ENCODE results near the gene GNAT3.

GNAT3 gene

GRCh38 chr7:80488851-80489370 is 23.0 kb downstream of the GNAT3 start:
- Mint-ChIP-seq H3K4me3 (no peak overlapping the region), H3K4me1 (ENCODE audit: low read depth) (no peaks in the 10 kb centered on the region), H3K27ac (no peak overlapping the region), H3K36me3 (ENCODE audit: low read depth) (no peaks in the 10 kb centered on the region), H3K9me3 (no peaks in the 10 kb centered on the region), H3K27me3 (ENCODE audit: low read depth) (no peaks in the 10 kb centered on the region)
- DNase-seq (ENCODE audit: low spot score) = no peak

- Mint-ChIP-seq H3K36me3 (ENCODE audit: low read depth) (no peaks in the 10 kb centered on the region), H3K4me3 (no peak overlapping the region), H3K27ac (no peak overlapping the region), H3K4me1 (ENCODE audit: low read depth) (no peaks in the 10 kb centered on the region), H3K27me3 (ENCODE audit: low read depth) (no peaks in the 10 kb centered on the region), H3K9me3 (no peaks in the 10 kb centered on the region)
- no peak for DNase-seq (ENCODE audit: low spot score)
Measured at GRCh38 chr7:80488406-80488805, 23.5 kb downstream of the GNAT3 start.

DNA sequence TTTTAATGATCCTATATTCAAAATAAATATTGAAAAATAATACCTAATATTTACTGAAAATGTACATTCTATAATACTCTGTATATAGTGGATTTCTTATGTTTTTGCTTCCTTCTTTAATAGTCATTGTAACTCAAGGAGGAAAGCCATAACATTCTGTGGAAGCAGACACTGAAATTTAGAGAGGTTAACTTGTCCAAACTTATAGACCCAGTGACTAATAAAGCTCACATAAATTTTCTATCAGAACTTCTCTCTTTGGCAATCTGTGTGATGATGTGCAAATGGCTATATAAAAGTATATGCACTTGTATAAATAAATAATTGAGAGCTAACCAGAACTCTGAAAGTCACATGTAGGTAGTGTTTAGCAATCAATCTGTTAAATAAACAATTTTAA is 26.1 kb downstream of the GNAT3 start:
- Mint-ChIP-seq H3K36me3 (ENCODE audit: low read depth) (no peaks in the 10 kb centered on the region), H3K4me3 (no peak overlapping the region), H3K27ac (no peak overlapping the region), H3K27me3 (ENCODE audit: low read depth) (no peaks in the 10 kb centered on the region), H3K4me1 (ENCODE audit: low read depth) (no peaks in the 10 kb centered on the region), H3K9me3 (no peaks in the 10 kb centered on the region)
- no peak for DNase-seq (ENCODE audit: low spot score)

GRCh38 chr7:80482950-80483349 is 28.9 kb downstream of the GNAT3 start:
- H3K27me3 Mint-ChIP-seq (ENCODE audit: low read depth) = no peaks in the 10 kb centered on the region
- no peaks in the 10 kb centered on the region for H3K36me3 Mint-ChIP-seq (ENCODE audit: low read depth)
- no peak overlapping the region for H3K27ac Mint-ChIP-seq
- H3K4me3 Mint-ChIP-seq = no peak overlapping the region
- H3K9me3 Mint-ChIP-seq = no peaks in the 10 kb centered on the region
- no peak for DNase-seq (ENCODE audit: low spot score)
- no peaks in the 10 kb centered on the region for H3K4me1 Mint-ChIP-seq (ENCODE audit: low read depth)

DNA sequence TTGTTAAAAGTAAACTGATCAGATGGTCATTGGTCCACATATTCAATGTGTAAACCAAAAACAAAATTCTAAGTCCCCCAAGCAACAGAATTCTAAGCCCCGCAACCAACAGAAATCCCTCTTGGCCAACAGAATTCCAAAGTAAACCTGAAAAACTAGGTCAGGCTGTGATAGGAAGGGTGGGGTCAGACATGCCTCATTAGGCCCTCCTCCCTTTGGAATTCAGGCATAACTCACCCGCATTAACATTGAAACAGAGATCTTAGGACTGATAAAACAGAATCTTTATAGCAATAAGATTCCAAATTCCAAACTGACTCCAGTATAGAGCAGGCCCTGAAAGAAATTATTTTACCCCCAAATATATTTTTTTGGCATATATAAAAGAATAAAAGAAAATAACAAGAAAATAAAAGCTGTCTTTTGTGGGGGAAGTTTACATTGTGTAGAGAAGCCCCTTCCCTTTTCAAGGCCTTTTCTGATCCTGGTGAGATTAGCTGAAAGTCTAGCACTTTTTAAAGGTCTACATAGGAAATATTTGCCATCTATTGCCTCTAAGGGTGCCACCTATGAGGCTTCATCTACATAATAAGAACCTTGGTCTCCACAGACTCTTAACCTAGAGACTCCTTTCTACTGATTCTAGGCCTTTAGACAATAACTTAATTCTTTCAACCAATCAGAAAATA is 30.5 kb downstream of the GNAT3 start:
- H3K9me3 Mint-ChIP-seq = no peaks in the 10 kb centered on the region

GRCh38 chr7:80480566-80480965 is 31.3 kb downstream of the GNAT3 start:
- Mint-ChIP-seq H3K27me3 (ENCODE audit: low read depth) (no peaks in the 10 kb centered on the region), H3K9me3 (no peaks in the 10 kb centered on the region), H3K36me3 (ENCODE audit: low read depth) (no peaks in the 10 kb centered on the region), H3K27ac (no peak overlapping the region), H3K4me1 (ENCODE audit: low read depth) (no peaks in the 10 kb centered on the region), H3K4me3 (no peak overlapping the region)
- no peak for DNase-seq (ENCODE audit: low spot score)

More for the DNA sequence above, 30.5 kb downstream of the GNAT3 start:
- DNase-seq (ENCODE audit: low spot score) = no peak
- no peak overlapping the region for H3K4me3 Mint-ChIP-seq
- no peaks in the 10 kb centered on the region for H3K4me1 Mint-ChIP-seq (ENCODE audit: low read depth)
- no peak overlapping the region for H3K27ac Mint-ChIP-seq
- no peaks in the 10 kb centered on the region for H3K27me3 Mint-ChIP-seq (ENCODE audit: low read depth)
- no peaks in the 10 kb centered on the region for H3K36me3 Mint-ChIP-seq (ENCODE audit: low read depth)

DNA sequence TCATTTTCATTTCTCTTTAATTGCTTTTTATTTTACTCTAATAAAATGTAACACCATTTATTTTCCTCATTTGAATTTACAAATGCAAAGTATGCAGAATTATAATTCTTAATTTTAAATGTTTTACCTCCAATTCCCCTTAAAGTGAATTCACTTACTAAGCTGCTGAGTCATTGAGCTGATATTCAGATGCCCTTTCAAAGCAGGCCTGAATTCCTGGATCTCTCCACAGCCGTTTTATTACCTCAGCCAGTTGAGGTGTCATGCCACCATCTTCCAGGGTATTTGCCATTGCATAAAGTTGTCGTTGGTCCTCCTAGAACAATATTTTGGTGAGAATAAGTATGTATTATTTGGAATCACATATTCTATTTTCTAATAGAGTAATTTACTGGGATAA is 33.2 kb downstream of the GNAT3 start:
- H3K4me3 Mint-ChIP-seq = no peak overlapping the region
- no peak overlapping the region for H3K27ac Mint-ChIP-seq
- DNase-seq (ENCODE audit: low spot score) = no peak
- H3K4me1 Mint-ChIP-seq (ENCODE audit: low read depth) = no peaks in the 10 kb centered on the region
- no peaks in the 10 kb centered on the region for H3K36me3 Mint-ChIP-seq (ENCODE audit: low read depth)
- H3K27me3 Mint-ChIP-seq (ENCODE audit: low read depth) = no peaks in the 10 kb centered on the region
- H3K9me3 Mint-ChIP-seq = no peaks in the 10 kb centered on the region

DNA sequence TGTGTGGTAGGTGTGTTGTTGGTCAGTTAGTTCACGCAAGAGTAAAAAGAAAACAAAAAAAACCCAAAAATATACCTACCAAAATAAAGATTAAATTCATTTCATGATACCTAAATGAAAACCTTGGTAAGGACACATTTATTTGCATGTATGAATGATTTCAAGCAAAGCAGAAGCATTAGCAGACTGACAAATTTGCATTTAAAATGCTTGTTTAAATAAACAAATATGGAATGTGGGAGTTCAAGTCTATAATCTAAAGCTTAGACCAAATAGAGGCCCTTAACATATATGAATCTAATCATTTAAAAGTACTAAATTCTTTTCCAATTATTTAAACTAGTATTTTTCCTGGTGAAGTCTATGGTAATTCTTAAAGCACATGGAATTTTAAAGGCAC is 35.8 kb downstream of the GNAT3 start:
- DNase-seq (ENCODE audit: low spot score) = no peak
- Mint-ChIP-seq H3K27me3 (ENCODE audit: low read depth) (no peaks in the 10 kb centered on the region), H3K9me3 (no peaks in the 10 kb centered on the region), H3K36me3 (ENCODE audit: low read depth) (no peaks in the 10 kb centered on the region), H3K4me1 (ENCODE audit: low read depth) (no peaks in the 10 kb centered on the region), H3K27ac (no peak overlapping the region), H3K4me3 (no peak overlapping the region)

- Mint-ChIP-seq H3K9me3 (no peaks in the 10 kb centered on the region), H3K4me1 (ENCODE audit: low read depth) (no peaks in the 10 kb centered on the region), H3K27me3 (ENCODE audit: low read depth) (no peaks in the 10 kb centered on the region), H3K27ac (no peak overlapping the region), H3K4me3 (no peak overlapping the region), H3K36me3 (ENCODE audit: low read depth) (no peaks in the 10 kb centered on the region)
- no peak for DNase-seq (ENCODE audit: low spot score)
Measured at GRCh38 chr7:80475383-80475782, 36.5 kb downstream of the GNAT3 start.

DNA sequence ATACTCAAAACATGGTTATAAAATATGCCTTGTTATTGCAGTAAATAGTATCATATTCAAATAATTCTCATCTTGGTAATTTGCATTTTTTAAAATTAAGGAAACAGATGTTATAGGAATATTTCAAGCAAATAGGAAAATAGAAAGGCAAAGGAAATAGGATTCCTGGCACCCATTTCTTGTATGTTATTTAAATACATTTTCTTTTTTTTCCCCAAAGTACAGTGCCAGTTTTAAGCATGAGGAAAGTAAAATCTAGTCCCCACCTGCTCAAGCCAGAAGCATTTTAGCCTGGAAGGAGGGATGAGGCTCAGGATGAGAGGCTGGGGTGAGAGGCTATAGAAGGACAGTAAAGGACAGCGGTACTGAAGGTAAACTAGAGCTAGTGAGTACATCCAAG is 38.1 kb downstream of the GNAT3 start:
- H3K9me3 Mint-ChIP-seq = no peaks in the 10 kb centered on the region
- DNase-seq (ENCODE audit: low spot score) = no peak
- no peaks in the 10 kb centered on the region for H3K36me3 Mint-ChIP-seq (ENCODE audit: low read depth)
- H3K4me3 Mint-ChIP-seq = no peak overlapping the region
- no peaks in the 10 kb centered on the region for H3K27me3 Mint-ChIP-seq (ENCODE audit: low read depth)
- H3K27ac Mint-ChIP-seq = no peak overlapping the region
- H3K4me1 Mint-ChIP-seq (ENCODE audit: low read depth) = no peaks in the 10 kb centered on the region

GRCh38 chr7:80472491-80473200 is 39.2 kb downstream of the GNAT3 start:
- H3K4me3 Mint-ChIP-seq = no peak overlapping the region

GRCh38 chr7:80468931-80469714 is 42.7 kb downstream of the GNAT3 start:
- DNase-seq (ENCODE audit: low spot score) = no peak
- H3K36me3 Mint-ChIP-seq (ENCODE audit: low read depth) = no peaks in the 10 kb centered on the region
- no peaks in the 10 kb centered on the region for H3K27me3 Mint-ChIP-seq (ENCODE audit: low read depth)
- no peak overlapping the region for H3K4me3 Mint-ChIP-seq
- H3K9me3 Mint-ChIP-seq = no peaks in the 10 kb centered on the region
- H3K27ac Mint-ChIP-seq = no peak overlapping the region
- H3K4me1 Mint-ChIP-seq (ENCODE audit: low read depth) = no peaks in the 10 kb centered on the region

More at GRCh38 chr7:80472491-80473200, 39.2 kb downstream of the GNAT3 start:
- H3K36me3 Mint-ChIP-seq (ENCODE audit: low read depth) = no peaks in the 10 kb centered on the region
- H3K27ac Mint-ChIP-seq = no peak overlapping the region
- DNase-seq (ENCODE audit: low spot score) = no peak
- no peaks in the 10 kb centered on the region for H3K27me3 Mint-ChIP-seq (ENCODE audit: low read depth)
- no peaks in the 10 kb centered on the region for H3K9me3 Mint-ChIP-seq
- no peaks in the 10 kb centered on the region for H3K4me1 Mint-ChIP-seq (ENCODE audit: low read depth)

DNA sequence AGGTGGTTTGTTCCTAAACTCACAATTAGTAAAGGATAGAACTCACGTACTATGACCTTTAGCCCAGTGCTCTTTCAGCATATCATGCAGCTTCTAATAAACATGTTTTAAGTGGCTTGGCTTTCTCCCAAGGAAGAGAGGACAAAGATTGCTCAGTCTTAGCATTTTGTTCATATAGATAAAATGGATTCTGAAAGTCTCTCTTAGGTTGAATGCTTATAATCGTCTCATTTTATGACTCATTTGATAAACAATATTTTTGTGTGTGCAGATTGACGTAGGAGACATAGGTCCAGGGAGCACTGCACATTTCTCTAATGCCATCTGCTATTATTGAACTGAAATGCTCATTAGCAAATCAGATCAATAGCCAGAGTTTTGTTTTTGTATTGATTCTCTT is 44.8 kb downstream of the GNAT3 start:
- Mint-ChIP-seq H3K36me3 (ENCODE audit: low read depth) (no peaks in the 10 kb centered on the region), H3K27ac (no peak overlapping the region), H3K4me1 (ENCODE audit: low read depth) (no peaks in the 10 kb centered on the region), H3K27me3 (ENCODE audit: low read depth) (no peaks in the 10 kb centered on the region), H3K4me3 (no peak overlapping the region), H3K9me3 (no peaks in the 10 kb centered on the region)
- DNase-seq (ENCODE audit: low spot score) = no peak

DNA sequence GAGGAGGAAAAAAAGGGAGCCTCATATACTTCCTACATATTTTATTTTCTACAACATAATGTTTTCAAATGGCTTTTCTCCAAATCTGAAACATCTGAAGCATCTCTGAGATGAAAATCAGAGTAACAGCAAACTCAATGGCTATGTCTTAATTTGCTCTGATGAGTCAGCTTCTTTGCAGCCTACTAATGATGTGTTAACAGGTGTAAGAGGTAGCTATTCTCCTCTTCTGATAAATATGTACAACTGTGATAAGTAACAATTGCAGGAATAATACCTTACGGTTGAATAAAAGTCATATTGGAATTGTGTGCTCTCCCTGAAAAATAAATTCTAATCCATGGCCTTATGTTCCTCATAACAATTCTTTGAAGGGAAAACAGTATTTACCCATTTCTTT is 45.2 kb downstream of the GNAT3 start:
- Mint-ChIP-seq H3K27ac (no peak overlapping the region), H3K27me3 (ENCODE audit: low read depth) (no peaks in the 10 kb centered on the region), H3K36me3 (ENCODE audit: low read depth) (no peaks in the 10 kb centered on the region), H3K4me3 (no peak overlapping the region), H3K4me1 (ENCODE audit: low read depth) (no peaks in the 10 kb centered on the region), H3K9me3 (no peaks in the 10 kb centered on the region)
- DNase-seq (ENCODE audit: low spot score) = no peak
